B cell (primary cell): ENCODE measurements around the gene SLC38A10. TPM values are rescaled to one million over a fixed set of nuclear protein-coding genes. Genes with fewer than 3 reads are reported as not detected.

Experiments used
- ATAC-seq: fragments of 200-7000 bp; cut with Tn5 transposase; one replicate; pipeline ENCODE4 v1.10.0; 2021; ENCODE audit warnings: low read depth, mild to moderate bottlenecking, moderate number of reproducible peaks, moderate library complexity
- CTCF ChIA-PET: fragments of 350-600 bp; sonication (Branson Sonifier 250); formaldehyde crosslinking; loops from one replicate; lab custom pipeline; 2021; ENCODE audit warnings: antibody characterized with exemption, inconsistent platforms; lab: Charles Lee
- POLR2A ChIA-PET: fragments of 350-600 bp; sonication (Branson Sonifier 250); formaldehyde crosslinking; loops from one replicate; lab custom pipeline; 2021; ENCODE audit warnings: antibody characterized with exemption; lab: Charles Lee
- DNase-seq: peaks from one replicate; pipeline ENCODE4 v3.0.0; 2013
- H2AFZ ChIP-seq: 2 replicates; pipeline ENCODE4 v1.6.1; 2012; ENCODE audit warnings: mild to moderate bottlenecking, low read depth, low read length; ENCODE audit not compliant: insufficient read depth, poor library complexity, severe bottlenecking
- H3K27ac ChIP-seq, 2 donors: 1 replicate in 1 of 2; 2 replicates in 1 of 2; pipeline ENCODE4 v1.5.1; 2012 to 2013; ENCODE audit warnings: low read length in 2 of 2, mild to moderate bottlenecking in 2 of 2, moderate library complexity in 1 of 2
- H3K27me3 ChIP-seq, 4 experiments: fragments of 200-600 bp in 1 of 4; sonication (generic) in 1 of 4; replicated peaks in 1 of 4; 1 replicate in 2 of 4; 2 replicates in 2 of 4; pipeline versions ENCODE4 v1.6.1 to v1.7.0; 2013 to 2016; ENCODE audit warnings: low read length in 3 of 4, mild to moderate bottlenecking in 2 of 4, mixed read lengths in 1 of 4, moderate library complexity in 1 of 4; ENCODE audit not compliant: insufficient read depth in 4 of 4, control insufficient read depth in 3 of 4; ENCODE audit errors: control extremely low read depth in 1 of 4
- H3K36me3 ChIP-seq, 2 experiments: replicated peaks in 1 of 2; 1 replicate in 1 of 2; 2 replicates in 1 of 2; pipeline versions ENCODE4 v1.6.1 to v1.7.1; 2013; ENCODE audit warnings: low read length in 1 of 2; ENCODE audit not compliant: insufficient read depth in 2 of 2, control insufficient read depth in 1 of 2; ENCODE audit errors: control extremely low read depth in 1 of 2, extremely low read depth in 1 of 2
- H3K4me1 ChIP-seq, 2 donors: fragments of 200-600 bp in 1 of 2; sonication (generic) in 1 of 2; 1 replicate in 1 of 2; 2 replicates in 1 of 2; pipeline versions ENCODE4 v1.5.1 to v1.6.1; 2013 to 2017; ENCODE audit warnings: low read length in 2 of 2; ENCODE audit not compliant: control insufficient read depth in 2 of 2, insufficient read depth in 2 of 2
- H3K4me2 ChIP-seq: replicated peaks from 2 replicates; pipeline ENCODE3; 2012; ENCODE audit warnings: mild to moderate bottlenecking, low read depth, low read length; ENCODE audit not compliant: poor library complexity, severe bottlenecking
- H3K4me3 ChIP-seq, 5 experiments: fragments of 200-600 bp in 1 of 5; sonication (generic) in 1 of 5; 1 replicate in 3 of 5; 2 replicates in 2 of 5; pipeline versions ENCODE4 v1.5.1 to v1.7.0; 2011 to 2016; ENCODE audit warnings: low read length in 4 of 5, mild to moderate bottlenecking in 4 of 5, low read depth in 2 of 5, control low read depth in 1 of 5, moderate library complexity in 1 of 5; ENCODE audit not compliant: insufficient read depth in 1 of 5; ENCODE audit errors: control extremely low read depth in 1 of 5, extremely low read depth in 1 of 5
- H3K79me2 ChIP-seq: fragments of 200-600 bp; sonication (generic); one replicate; pipeline ENCODE4 v1.6.0; 2016; ENCODE audit warnings: low read length; ENCODE audit not compliant: control insufficient read depth, insufficient read depth
- H3K9ac ChIP-seq: fragments of 200-600 bp; sonication (generic); 2 replicates; pipeline ENCODE4 v1.6.1; 2017; ENCODE audit warnings: mild to moderate bottlenecking, low read length, moderate library complexity
- H3K9me3 ChIP-seq, 3 donors: one replicate each; pipeline versions ENCODE4 v1.6.1 to v1.7.1; 2013; ENCODE audit warnings: low read length in 2 of 3; ENCODE audit not compliant: control insufficient read depth in 2 of 3, insufficient read depth in 1 of 3; ENCODE audit errors: control extremely low read depth in 1 of 3
- H4K20me1 ChIP-seq: 2 replicates; pipeline ENCODE4 v1.6.0; 2012; ENCODE audit warnings: mild to moderate bottlenecking, low read length; ENCODE audit not compliant: insufficient read depth, control insufficient read depth, poor library complexity, severe bottlenecking
- H3K27ac Mint-ChIP-seq: one replicate; pipeline ENCODE4 v1.8.0; 2021; ENCODE audit warnings: mixed read lengths
- H3K27me3 Mint-ChIP-seq: one replicate; pipeline ENCODE4 v1.8.0; 2021; ENCODE audit warnings: mixed read lengths
- H3K4me1 Mint-ChIP-seq: one replicate; pipeline ENCODE4 v1.8.0; 2021; ENCODE audit warnings: mixed read lengths
- H3K4me3 Mint-ChIP-seq: one replicate; pipeline ENCODE4 v1.8.0; 2021; ENCODE audit warnings: mixed read lengths
- H3K9me3 Mint-ChIP-seq: one replicate; pipeline ENCODE4 v1.8.0; 2022; ENCODE audit warnings: mixed read lengths; ENCODE audit not compliant: insufficient read depth
- CTCF ChIP-seq: fragments of 200-600 bp; IDR thresholded peaks from one replicate; pipeline ENCODE4 v1.8.0; 2022; ENCODE audit warnings: antibody characterized with exemption, mild to moderate bottlenecking
- EZH2 ChIP-seq: IDR thresholded peaks from 2 replicates; pipeline ENCODE4 v1.6.1; 2012; ENCODE audit warnings: borderline replicate concordance, low read depth, mild to moderate bottlenecking, moderate library complexity, low read length; ENCODE audit not compliant: insufficient read depth, poor library complexity, severe bottlenecking
- WGBS: methylation state at CpG from one replicate; pipeline ENCODE4 v1.1.5; 2013; ENCODE audit warnings: missing lambda C conversion rate; ENCODE audit not compliant: insufficient coverage; 5-methylcytosine and 5-hydroxymethylcytosine counted together
- intact Hi-C: fragments of 100-400 bp; cut with micrococcal nuclease; formaldehyde crosslinking; loops from one replicate; pipeline ENCODE4 v1.10.0; 2022
- polyA plus RNA-seq: library from polyadenylated mRNA; depleted of rRNA; stranded (reverse); fragments of >200 nt; gene quantifications from 2 replicates; pipeline ENCODE4 v1.2.3, GENCODE V29; 2012
- total RNA-seq, 2 donors: library from RNA; stranded (reverse); fragments of 120-200 nt in 1 of 2; gene quantifications; 1 replicate in 1 of 2; 2 replicates in 1 of 2; pipeline versions ENCODE4 v1.2.3 to v1.2.4, GENCODE V29; 2013 to 2022

Gene SLC38A10
- total and polyA plus RNA-seq, 2 donors (not counting 1 experiment from before 2014, with no cell fraction given): 76.1 to 104 TPM

GRCh38 chr17:81289627-81290026 lies 5.5 kb downstream of the SLC38A10 start:
- DNase-seq (no peak), ATAC-seq (no peak)
- 98% methylated on average over 21 of the region's 21 CpGs for WGBS
- H3K4me1 Mint-ChIP-seq: peaks cover 55% of the 10 kb centered on the region
- intact Hi-C loops: loop anchor here (10.0 kb wide), 1 partner anchor 225 kb away; the partner anchor contains the start of gene ACTG1
- ChIA-PET POLR2A (no interaction called here), CTCF (interaction anchor here (2.0 to 4.6 kb wide), 3 partner anchors 194 to 311 kb away, joined by 5 to 58 read pairs (median 31); no protein-coding TSS in a partner anchor)
- Histone ChIP-seq H3K4me3 (no peak overlapping the region), H3K9me3 (no peaks in the 10 kb centered on the region), H2AFZ (no peak overlapping the region), H3K4me1 (peaks cover 24 to 38% of the 10 kb centered on the region in 2 donors), H3K9ac (no peak overlapping the region), H3K36me3 (peaks cover 0 to 27% of the 10 kb centered on the region in 2 experiments), H4K20me1 (peaks cover 52% of the 10 kb centered on the region), H3K27me3 (no peaks in the 10 kb centered on the region), H3K79me2 (peaks cover 85% of the 10 kb centered on the region), H3K4me2 (no peak overlapping the region), H3K27ac (no peak overlapping the region)
- no peaks in the 10 kb centered on the region for H3K9me3 Mint-ChIP-seq
- no peaks in the 10 kb centered on the region for H3K27me3 Mint-ChIP-seq
- no peak overlapping the region for H3K27ac Mint-ChIP-seq
- H3K4me3 Mint-ChIP-seq: no peak overlapping the region
- no peak for TF ChIP-seq EZH2
- no peak for TF ChIP-seq CTCF

DNA sequence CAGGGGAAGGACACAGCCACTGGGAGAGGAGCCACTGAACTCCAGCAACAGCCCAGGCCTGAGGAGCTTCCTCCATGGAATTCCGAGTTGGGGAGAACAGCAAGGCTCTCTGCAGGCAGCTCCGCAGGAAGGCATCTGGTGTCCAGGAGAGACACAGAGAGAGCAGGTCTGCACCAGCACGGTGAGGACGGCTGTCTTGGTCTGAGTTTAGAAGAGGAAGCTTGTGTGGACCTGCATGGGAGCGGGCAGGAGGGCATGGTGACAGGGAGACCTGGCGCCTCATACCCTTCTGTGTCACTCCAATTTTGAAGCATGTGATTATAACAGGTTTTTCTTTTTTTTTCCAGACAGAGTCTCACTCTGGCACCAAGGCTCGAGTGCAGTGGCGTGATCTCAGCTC lies 6.4 kb downstream of the SLC38A10 start:
- H3K4me2 ChIP-seq: no peak overlapping the region
- peaks cover 51% of the 10 kb centered on the region for H3K4me1 Mint-ChIP-seq
- CTCF ChIA-PET: interaction anchor here (1.0 to 2.0 kb wide), 3 partner anchors 10 to 231 kb away, joined by 3 to 5 read pairs (median 4); no protein-coding TSS in a partner anchor
- H3K27ac Mint-ChIP-seq: no peak overlapping the region
- H4K20me1 ChIP-seq: peaks cover 52% of the 10 kb centered on the region
- H3K9ac ChIP-seq: no peak overlapping the region
- peaks cover 85% of the 10 kb centered on the region for H3K79me2 ChIP-seq
- H3K4me3 ChIP-seq: no peak overlapping the region
- no peaks in the 10 kb centered on the region for H3K9me3 ChIP-seq
- TF ChIP-seq CTCF (no peak), EZH2 (no peak)
- no peak overlapping the region for H3K27ac ChIP-seq
- DNase-seq (no peak), ATAC-seq (no peak)
- H3K9me3 Mint-ChIP-seq: no peaks in the 10 kb centered on the region
- no peak overlapping the region for H2AFZ ChIP-seq
- H3K27me3 Mint-ChIP-seq: no peaks in the 10 kb centered on the region
- H3K27me3 ChIP-seq: no peaks in the 10 kb centered on the region
- intact Hi-C loops: no loop called here
- H3K4me1 ChIP-seq: peaks cover 21 to 34% of the 10 kb centered on the region in 2 donors
- POLR2A ChIA-PET: no interaction called here
- H3K4me3 Mint-ChIP-seq: no peak overlapping the region
- H3K36me3 ChIP-seq: peaks cover 0 to 27% of the 10 kb centered on the region in 2 experiments
- WGBS: 91% methylated on average over 7 of the region's 8 CpGs
